Effector CD4-positive, alpha-beta T cell (primary cell): ENCODE data around the gene ESPNL.

Experiments used
- DNase-seq: peaks from one replicate; pipeline ENCODE4 v3.0.0-alpha.2; 2020

Gene ESPNL

DNA sequence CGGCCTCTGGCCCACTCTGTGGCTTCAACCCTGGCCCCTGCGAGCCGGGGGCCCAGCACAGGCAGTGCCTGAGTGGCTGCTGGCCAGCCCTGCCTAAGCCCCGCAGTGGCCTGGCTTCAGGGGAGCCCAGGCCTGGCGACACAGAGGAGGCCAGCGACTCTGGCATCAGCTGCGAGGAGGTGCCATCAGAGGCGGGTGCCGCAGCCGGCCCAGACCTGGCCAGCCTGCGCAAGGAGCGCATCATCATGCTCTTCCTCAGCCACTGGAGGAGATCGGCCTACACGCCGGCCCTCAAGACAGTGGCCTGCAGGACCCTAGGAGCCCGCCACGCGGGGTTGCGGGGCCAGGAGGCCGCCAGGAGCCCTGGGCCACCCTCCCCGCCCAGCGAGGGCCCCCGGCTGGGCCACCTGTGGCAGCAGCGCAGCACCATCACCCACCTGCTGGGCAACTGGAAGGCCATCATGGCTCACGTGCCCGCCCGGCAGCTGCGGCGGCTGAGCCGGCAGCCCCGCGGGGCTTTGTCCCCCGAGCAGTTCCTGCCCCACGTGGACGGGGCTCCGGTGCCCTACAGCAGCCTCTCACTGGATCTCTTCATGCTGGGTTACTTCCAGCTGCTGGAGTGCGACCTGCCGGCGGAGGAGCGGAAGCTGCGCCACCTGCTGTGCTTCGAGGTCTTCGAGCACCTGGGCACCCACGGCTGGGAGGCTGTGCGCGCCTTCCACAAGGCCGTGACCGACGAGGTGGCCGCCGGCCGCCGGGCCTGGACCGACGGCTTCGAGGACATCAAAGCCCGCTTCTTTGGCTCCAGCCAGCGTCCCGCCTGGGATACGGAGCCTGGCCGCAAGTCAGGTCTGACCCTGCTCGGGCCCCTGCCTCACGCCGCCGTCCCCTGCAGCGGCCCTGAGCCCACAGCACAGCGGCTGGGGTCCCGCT, 30.8 kb downstream of the ESPNL start:
- no peak for DNase-seq

GRCh38 chr2:238131761-238132462, 31.8 kb downstream of the ESPNL start:
- no peak for DNase-seq

DNA sequence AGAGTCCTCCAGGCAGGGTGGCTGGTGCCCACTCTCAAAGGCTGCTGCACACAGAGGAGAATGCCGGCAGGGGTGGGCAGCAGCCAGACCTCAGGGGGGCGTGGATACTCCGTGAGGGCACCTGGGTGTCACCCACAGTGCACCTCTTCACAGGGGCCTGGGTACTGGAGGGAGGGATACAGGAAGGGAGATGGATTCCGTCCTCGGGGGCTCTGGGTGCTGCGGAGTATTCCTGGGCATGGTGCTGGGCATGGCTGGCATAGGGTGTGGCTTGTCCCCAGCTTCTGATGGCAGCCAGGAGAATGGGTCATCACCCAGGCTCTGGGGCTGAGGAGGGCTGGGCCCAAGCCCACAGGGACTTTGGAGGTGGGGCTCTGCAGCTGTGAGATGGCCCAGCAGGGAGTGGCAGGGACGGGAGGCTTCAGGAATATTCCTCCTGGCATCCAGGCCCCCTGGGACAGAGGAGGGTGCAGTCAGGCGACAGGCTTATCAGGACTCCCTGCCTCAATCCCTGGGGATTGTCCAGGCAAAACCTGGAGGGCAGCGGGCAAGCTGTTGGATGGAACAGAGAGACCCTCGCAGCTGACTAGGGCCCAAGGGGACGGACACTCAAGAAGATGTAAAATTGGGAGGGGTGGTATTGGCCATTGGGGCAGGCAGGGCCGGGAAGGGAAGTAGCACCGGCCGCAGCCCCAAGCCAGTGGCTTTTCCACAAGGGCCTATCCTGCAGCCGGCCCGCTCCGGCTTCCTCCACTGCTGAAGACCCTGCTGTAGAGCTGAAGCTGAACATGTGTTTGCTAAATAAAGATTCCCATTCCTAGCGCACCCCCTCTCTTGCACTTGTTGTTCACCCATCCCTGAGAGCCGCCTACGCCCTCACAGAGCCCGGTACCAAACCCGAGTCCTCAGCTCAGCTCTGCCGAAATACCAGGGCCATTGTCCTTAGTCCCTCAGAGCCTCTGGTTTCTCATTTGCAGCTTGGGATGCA, 32.6 kb downstream of the ESPNL start:
- DNase-seq, result no peak

DNA sequence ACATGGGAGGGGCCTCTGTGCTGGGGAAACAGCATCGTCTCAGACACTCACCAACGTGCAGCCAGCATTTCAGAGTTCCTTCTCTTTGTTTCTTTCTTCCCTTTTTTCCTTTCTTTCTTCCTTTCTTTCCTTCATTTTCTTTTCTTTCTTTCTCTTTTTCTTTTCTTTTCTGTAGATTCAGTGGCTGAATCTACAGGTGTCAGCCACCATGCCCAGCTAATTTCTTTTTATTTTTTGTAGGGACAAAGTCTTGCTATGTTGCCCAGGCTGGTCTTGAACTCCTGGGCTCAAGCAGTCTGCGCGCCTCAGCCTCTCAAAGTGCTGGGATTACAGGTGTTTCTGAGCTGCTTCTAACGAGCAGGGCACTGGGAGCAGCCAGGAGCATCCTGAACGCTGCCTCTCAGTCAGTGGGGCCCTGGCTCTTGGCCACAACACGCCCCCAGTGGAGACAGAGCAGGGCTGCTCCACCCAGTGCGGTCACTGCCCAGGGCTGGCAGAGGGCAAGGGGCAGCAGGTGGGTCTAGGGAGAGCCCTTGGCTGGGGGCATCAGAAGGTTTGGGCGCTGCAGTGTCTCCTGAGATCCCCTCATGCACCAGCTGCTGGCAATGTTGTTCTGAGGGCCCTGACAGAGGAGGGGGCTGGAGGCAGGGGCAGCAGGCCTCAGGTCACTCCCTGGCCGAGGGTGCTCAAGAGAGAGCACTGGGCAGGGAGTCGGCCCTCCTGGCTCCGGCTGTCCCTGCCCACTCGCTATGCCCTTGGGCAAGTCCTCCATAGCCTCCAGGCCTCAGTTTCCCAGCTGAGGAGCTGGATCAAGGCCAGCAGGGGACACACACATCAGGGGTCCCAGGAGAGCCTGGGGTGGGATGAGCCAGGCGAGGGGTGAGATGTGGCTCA, 33.6 kb downstream of the ESPNL start:
- DNase-seq, result no peak

DNA sequence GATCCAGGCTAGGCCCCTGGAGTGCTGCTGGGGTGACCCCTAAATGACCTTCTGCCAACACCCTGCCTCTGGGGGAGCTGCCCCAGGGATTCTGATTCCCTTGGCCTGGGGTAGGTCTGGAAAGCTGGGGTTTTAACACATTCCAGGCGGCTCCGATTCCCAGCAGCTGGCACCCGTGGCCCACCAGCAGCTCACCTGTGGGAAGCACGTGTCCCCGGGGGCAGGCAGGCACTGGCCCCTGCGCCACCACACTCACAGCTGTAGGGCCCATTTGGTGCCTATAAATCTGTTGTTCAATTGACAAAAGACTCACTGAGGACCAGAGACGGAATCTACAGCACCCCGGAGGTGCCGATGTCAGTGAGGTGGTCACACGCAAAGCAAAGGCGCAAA, 34.2 kb downstream of the ESPNL start:
- no peak for DNase-seq

- no peak for DNase-seq
Measured at GRCh38 chr2:238135601-238136150, 35.5 kb downstream of the ESPNL start.

DNA sequence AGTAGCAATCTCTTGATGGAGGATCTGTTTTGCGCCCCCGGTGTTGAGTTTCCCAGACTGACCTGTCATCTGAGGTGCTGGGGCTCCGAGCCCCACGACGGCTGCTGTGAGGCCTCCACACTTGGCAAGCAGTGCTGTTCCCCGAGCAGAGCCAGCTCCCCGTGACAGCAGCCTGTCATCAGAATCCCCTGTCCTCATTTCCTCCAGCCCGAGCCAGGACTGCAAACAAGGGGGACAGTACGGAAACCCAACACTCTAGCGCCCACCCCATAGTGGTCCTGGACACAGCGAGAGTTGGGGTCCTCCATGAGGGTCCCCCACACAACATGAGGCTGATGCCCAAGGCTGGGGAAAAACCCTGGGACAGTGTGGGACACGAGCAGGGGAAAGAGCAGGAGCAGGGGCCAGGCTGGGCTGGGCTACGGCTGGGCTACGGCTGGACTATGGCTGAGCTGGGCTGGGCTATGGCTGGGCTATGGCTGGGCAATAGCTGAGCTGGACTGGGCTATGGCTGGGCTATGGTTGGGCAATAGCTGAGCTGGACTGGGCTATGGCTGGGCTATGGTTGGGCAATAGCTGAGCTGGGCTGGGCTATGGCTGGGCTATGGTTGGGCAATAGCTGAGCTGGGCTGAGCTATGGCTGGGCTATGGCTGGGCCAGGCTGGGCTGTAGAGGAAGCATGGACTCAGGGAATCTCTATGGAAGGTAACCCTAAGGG, 36.8 kb downstream of the ESPNL start:
- DNase-seq, result no peak

GRCh38 chr2:238137885-238138284, 37.7 kb downstream of the ESPNL start:
- DNase-seq, result no peak

DNA sequence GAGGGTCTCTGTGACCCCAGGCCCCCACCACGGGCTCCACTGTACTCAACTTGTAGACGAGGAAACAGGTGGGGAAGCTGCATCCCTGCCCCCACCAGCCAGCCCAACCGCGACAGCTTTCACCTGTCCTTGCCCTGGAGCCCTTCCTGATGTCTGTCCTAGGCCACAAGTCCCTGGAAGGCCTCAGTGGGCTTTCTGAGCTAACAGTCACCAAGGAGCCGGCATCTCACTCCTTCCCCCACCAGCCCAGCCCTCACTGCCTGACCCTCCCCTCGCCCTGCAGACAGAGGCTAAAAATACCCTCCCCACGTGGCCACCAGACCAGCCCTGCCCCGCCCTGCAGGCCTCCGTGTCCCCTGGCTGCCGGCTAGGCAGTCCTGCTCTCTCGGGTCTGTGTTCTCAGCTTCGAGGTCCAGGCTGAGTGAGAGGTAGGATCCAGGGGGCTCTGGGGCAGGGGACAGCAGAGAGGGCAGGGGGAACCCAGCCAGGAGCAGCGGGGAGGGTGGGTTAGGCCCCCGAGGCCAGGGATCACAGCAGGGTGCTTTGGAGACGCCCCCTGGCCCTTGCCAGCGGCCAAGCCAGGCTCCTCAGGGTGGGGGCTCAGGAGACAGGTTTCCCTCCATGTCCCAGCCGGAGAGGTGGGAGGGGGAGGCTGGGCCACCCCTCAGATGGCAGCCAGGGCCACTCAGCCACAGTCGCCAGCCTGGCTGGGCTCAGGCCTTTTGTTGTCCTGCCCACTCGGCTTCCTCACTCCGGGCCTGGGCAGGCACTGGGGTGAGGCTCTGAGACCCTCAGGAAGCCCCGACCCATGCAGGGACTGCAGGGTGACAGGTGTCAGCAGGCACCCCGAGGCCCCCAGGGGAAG, 38.4 kb downstream of the ESPNL start, which contains the start of gene KLHL30:
Gene KLHL30 (plus strand): TSS at position 338 of the 865 bp plus-strand sequence. CDS start 2,087 bp downstream, outside the sequence.
- DNase-seq, result no peak

- DNase-seq, result no peak
Measured at GRCh38 chr2:238139196-238140039, 39.3 kb downstream of the ESPNL start.

DNA sequence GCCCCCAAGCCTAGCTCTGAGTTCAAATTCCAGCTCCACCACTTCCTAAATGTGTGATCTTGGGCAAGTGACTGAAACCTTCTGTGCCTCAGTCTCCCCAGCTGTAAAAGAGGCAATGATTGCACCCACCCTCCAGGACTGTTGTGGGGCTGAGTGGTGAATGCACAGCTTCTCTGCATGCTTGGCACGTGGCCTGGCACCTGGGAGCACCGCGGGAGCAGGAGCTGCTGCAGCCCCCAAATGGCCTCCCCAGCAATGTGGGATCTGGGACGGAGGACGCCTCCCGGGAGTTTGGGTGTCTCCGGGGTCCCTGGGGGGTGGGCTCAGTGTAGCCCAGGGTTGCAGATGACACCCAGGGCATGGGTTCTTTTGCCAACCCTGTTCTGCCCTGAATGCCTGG, 39.9 kb downstream of the ESPNL start:
- no peak for DNase-seq

DNA sequence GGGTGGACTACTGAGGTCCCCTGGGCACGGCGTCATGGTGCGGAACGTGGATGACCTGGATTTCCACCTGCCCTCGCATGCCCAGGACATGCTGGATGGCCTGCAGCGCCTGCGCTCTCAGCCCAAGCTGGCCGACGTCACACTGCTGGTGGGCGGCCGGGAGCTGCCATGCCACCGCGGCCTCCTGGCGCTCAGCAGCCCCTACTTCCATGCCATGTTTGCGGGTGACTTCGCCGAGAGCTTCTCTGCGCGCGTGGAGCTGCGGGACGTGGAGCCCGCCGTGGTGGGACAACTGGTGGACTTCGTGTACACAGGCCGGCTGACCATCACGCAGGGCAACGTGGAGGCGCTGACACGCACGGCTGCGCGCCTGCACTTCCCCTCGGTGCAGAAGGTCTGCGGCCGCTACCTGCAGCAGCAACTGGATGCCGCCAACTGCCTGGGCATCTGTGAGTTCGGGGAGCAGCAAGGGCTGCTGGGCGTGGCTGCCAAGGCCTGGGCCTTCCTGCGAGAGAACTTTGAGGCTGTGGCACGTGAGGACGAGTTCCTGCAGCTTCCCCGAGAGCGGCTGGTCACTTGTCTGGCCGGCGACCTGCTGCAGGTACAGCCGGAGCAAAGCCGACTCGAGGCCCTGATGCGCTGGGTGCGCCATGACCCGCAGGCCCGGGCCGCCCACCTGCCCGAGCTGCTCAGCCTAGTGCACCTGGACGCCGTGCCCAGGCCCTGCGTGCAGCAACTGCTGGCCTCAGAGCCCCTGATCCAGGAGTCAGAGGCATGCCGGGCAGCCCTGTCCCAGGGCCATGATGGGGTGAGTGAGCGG, 40.8 kb downstream of the ESPNL start:
- DNase-seq, result no peak

- DNase-seq, result no peak
Measured at GRCh38 chr2:238141541-238142318, 41.6 kb downstream of the ESPNL start.

DNA sequence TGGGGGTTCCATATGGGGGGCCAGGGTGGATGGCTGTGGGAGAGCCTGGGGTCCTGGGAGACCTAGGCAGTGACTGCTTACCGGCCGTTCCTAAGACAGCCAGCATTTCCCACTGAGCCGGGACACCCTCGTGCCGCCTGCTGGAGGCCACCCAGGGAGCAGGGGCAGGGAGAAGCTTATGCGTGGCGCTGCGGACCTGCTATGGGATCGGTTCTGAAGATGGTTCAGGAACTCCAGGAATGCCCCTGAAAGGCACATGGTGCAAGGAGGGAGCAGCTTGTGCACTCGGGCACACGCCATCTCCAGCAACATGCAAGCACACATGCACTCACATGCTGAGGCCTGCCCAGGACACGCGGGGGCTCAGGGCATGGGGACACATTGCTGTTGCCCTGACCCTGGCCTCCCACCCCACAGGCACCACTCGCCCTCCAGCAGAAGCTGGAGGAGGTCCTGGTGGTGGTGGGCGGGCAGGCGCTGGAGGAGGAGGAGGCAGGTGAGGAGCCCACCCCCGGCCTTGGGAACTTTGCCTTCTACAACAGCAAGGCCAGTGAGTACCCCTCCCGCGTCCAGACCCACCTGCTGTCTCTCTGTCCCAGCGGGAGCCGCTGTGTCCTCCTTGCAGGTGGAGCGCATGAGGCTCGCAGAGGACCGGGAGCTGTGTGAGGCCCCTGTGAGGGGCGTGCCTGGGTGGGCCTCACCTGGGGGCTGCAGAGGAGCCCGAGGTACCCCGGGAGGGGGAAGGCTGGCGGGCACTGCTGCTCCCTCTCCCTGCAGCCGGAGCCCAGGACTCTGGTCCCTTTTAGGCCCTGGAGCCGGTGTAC, 42.5 kb downstream of the ESPNL start:
- no peak for DNase-seq

- DNase-seq, result no peak
Measured at GRCh38 chr2:238143239-238143951, 43.3 kb downstream of the ESPNL start.
